ENCODE data around the gene CD33. TPM values are rescaled to one million over a fixed set of nuclear protein-coding genes. Genes with fewer than 3 reads are reported as not detected.

The CD33 gene
- total RNA-seq, 1 donor from 2014 or later: not detected

GRCh38 chr19:51192689-51193088 lies 32.2 kb upstream of the CD33 start:
- Mint-ChIP-seq H3K27me3 (peaks cover 13% of the 10 kb centered on the region), H3K27ac (no peak overlapping the region), H3K9me3 (ENCODE audit: low read depth) (no peaks in the 10 kb centered on the region), H3K4me3 (ENCODE audit: low read depth) (no peak overlapping the region), H3K36me3 (ENCODE audit: insufficient read depth) (no peaks in the 10 kb centered on the region), H3K4me1 (ENCODE audit: low read depth) (no peaks in the 10 kb centered on the region)
- TF ChIP-seq, protein P1, sequence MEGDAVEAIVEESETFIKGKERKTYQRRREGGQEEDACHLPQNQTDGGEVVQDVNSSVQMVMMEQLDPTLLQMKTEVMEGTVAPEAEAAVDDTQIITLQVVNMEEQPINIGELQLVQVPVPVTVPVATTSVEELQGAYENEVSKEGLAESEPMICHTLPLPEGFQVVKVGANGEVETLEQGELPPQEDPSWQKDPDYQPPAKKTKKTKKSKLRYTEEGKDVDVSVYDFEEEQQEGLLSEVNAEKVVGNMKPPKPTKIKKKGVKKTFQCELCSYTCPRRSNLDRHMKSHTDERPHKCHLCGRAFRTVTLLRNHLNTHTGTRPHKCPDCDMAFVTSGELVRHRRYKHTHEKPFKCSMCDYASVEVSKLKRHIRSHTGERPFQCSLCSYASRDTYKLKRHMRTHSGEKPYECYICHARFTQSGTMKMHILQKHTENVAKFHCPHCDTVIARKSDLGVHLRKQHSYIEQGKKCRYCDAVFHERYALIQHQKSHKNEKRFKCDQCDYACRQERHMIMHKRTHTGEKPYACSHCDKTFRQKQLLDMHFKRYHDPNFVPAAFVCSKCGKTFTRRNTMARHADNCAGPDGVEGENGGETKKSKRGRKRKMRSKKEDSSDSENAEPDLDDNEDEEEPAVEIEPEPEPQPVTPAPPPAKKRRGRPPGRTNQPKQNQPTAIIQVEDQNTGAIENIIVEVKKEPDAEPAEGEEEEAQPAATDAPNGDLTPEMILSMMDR (IDR thresholded peaks at IDR 0.05; ENCODE audit: unreplicated experiment): no peak
- no peak for DNase-seq (ENCODE audit: low spot score, unreplicated experiment)

- H3K36me3 Mint-ChIP-seq (ENCODE audit: insufficient read depth): no peaks in the 10 kb centered on the region
- TF ChIP-seq, protein P1 (IDR thresholded peaks at IDR 0.05; ENCODE audit: unreplicated experiment): no peak
- H3K27me3 Mint-ChIP-seq: peaks cover 16% of the 10 kb centered on the region
- no peaks in the 10 kb centered on the region for H3K4me1 Mint-ChIP-seq (ENCODE audit: low read depth)
- H3K9me3 Mint-ChIP-seq (ENCODE audit: low read depth): no peaks in the 10 kb centered on the region
- H3K27ac Mint-ChIP-seq: no peak overlapping the region
- no peak for DNase-seq (ENCODE audit: low spot score, unreplicated experiment)
- H3K4me3 Mint-ChIP-seq (ENCODE audit: low read depth): no peak overlapping the region
These were observed 30.2 kb upstream of the CD33 start for GRCh38 chr19:51194527-51195315.

GRCh38 chr19:51195316-51195586 lies 29.6 kb upstream of the CD33 start:
- TF ChIP-seq, protein P1 (IDR thresholded peaks at IDR 0.05; ENCODE audit: unreplicated experiment): no peak
- H3K27me3 Mint-ChIP-seq: peaks cover 17% of the 10 kb centered on the region
- no peak overlapping the region for H3K27ac Mint-ChIP-seq
- no peaks in the 10 kb centered on the region for H3K4me1 Mint-ChIP-seq (ENCODE audit: low read depth)
- no peaks in the 10 kb centered on the region for H3K36me3 Mint-ChIP-seq (ENCODE audit: insufficient read depth)
- DNase-seq (ENCODE audit: low spot score, unreplicated experiment): no peak
- no peak overlapping the region for H3K4me3 Mint-ChIP-seq (ENCODE audit: low read depth)
- no peaks in the 10 kb centered on the region for H3K9me3 Mint-ChIP-seq (ENCODE audit: low read depth)

GRCh38 chr19:51195616-51196015 lies 29.3 kb upstream of the CD33 start:
- Mint-ChIP-seq H3K27ac (no peak overlapping the region), H3K4me1 (ENCODE audit: low read depth) (no peaks in the 10 kb centered on the region), H3K27me3 (peaks cover 21% of the 10 kb centered on the region), H3K36me3 (ENCODE audit: insufficient read depth) (no peaks in the 10 kb centered on the region), H3K9me3 (ENCODE audit: low read depth) (no peaks in the 10 kb centered on the region), H3K4me3 (ENCODE audit: low read depth) (no peak overlapping the region)
- TF ChIP-seq, protein P1 (IDR thresholded peaks at IDR 0.05; ENCODE audit: unreplicated experiment): no peak
- no peak for DNase-seq (ENCODE audit: low spot score, unreplicated experiment)

- Mint-ChIP-seq H3K4me1 (ENCODE audit: low read depth) (no peaks in the 10 kb centered on the region), H3K36me3 (ENCODE audit: insufficient read depth) (no peaks in the 10 kb centered on the region), H3K27me3 (peaks cover 21% of the 10 kb centered on the region), H3K9me3 (ENCODE audit: low read depth) (no peaks in the 10 kb centered on the region), H3K27ac (no peak overlapping the region), H3K4me3 (ENCODE audit: low read depth) (no peak overlapping the region)
- TF ChIP-seq, protein P1 (IDR thresholded peaks at IDR 0.05; ENCODE audit: unreplicated experiment): no peak
- no peak for DNase-seq (ENCODE audit: low spot score, unreplicated experiment)
These were observed 28.7 kb upstream of the CD33 start for GRCh38 chr19:51196181-51196580.

Data from progenitor cell of endocrine pancreas (in vitro differentiated cells).